Caki2 (cell line): ENCODE measurements around the gene AMN. TPM values are rescaled to one million over a fixed set of nuclear protein-coding genes. Genes with fewer than 3 reads are reported as not detected.
"Not testable (repeated sequence)": the region's sequence is repeated elsewhere in the genome, so short reads cannot be mapped to it uniquely, and the experiment has no call there.

Experiments used
- DNase-seq: peaks from one replicate; pipeline ENCODE4 v3.0.0-alpha.2; 2015; ENCODE audit warnings: low read depth
- in situ Hi-C: cut with HindIII; loops from 2 replicates; pipeline ENCODE4 v1.10.0; 2016; ENCODE audit warnings: low sequenced_read_pairs, low pct_unique_long_range_greater_than_20kb, mixed read lengths
- total RNA-seq: library from RNA; depleted of rRNA; stranded (reverse); fragments of >200 nt; shearing (Covaris generic); gene quantifications from 2 replicates; pipeline ENCODE4 v1.2.3, GENCODE V29; 2014; ENCODE audit warnings: low replicate concordance; rRNA removed

The AMN gene
- total RNA-seq = 0.41 and 1.5 TPM in 2 replicates

DNA sequence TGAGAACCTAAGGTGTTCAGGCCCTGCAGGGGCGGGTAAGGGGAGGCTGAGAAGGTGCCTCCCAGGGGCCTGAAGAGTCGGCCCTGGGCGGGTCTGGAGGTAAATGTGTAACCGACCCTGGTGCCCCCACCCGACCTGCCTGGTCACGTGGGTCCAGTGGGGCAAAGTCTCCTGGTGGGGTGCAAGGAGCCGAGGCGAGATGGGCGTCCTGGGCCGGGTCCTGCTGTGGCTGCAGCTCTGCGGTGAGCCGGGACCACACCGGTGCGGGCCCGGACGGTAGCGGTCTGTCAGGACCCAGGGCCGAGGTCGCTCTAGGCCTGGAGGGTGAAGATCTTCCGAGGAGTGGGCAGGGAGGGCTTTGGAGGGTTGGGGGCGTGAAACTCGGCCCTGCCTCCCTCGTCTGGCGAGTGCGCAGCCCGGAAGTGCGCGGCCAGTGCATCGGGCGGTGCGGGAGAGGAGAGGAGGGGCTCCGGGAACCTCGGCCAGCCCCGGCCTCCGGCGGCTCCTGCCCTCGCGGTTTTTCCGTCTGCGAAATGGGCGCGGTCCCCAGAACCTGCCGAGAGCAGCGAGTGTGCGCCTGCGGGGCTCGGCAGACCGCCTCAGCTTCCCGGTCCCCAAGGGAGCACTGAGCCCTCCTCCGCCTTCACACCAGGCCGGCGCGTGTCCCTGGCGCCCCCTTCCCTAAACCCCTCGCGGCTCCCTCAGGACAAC is at the start of gene AMN:
AMN (plus strand) TSS at position 174 of the 711 bp plus-strand sequence; CDS start at position 200, 26 bp downstream.
- DNase-seq = peak; percentile 16
- in situ Hi-C loops = no loop called here

- no peak for DNase-seq
- in situ Hi-C loops = no loop called here
Observed at GRCh38 chr14:102873131-102873530, 49.3 kb upstream of the AMN start.

DNA sequence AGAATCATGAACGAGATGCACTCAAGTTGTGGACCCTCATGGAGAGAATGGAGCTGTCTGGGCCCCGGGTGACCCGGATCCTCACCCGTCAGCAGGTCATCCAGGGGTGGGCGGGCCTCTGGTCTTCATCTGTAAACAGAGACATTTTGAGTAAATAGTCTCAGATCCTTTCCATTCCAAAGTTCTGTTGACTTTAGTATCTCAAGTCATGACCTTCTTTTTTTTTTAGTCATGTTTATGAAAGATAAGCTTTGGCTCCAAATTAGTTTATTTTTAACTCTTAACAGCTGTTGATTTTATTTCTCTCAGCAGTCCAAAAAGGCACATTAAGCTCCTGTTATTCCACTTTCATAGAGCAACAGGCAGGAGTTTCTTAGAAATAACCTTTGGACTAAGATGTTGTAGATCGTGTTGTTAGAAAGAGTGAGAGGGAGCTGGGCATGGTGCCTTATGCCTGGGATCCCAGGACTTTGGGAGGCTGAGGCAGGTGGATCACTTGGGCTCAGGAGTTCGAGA is 48.9 kb upstream of the AMN start:
- DNase-seq = no peak

GRCh38 chr14:102875652-102876051 is 46.8 kb upstream of the AMN start:
- in situ Hi-C loops = no loop called here
- DNase-seq = no peak

More for the DNA sequence above, 48.9 kb upstream of the AMN start:
- in situ Hi-C loops = no loop called here

DNA sequence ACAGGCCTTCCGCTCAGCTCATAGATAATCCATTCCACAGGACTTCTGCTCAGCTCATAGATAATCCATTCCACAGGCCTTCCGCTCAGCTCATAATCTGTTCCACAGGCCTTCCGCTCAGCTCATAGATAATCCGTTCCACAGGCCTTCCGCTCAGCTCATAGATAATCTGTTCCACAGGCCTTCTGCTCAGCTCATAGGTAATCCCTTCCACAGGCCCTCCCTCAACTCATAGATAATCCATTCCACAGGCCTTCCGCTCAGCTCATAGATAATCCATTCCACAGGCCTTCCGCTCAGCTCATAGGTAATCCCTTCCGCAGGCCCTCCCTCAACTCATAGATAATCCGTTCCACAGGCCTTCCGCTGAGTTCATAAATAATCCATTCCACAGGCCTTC is 45.0 kb upstream of the AMN start:
- in situ Hi-C loops, DNase-seq: not testable (repeated sequence)

- no peak for DNase-seq
- in situ Hi-C loops = no loop called here
Observed at GRCh38 chr14:102878174-102878969, 44.1 kb upstream of the AMN start.

DNA sequence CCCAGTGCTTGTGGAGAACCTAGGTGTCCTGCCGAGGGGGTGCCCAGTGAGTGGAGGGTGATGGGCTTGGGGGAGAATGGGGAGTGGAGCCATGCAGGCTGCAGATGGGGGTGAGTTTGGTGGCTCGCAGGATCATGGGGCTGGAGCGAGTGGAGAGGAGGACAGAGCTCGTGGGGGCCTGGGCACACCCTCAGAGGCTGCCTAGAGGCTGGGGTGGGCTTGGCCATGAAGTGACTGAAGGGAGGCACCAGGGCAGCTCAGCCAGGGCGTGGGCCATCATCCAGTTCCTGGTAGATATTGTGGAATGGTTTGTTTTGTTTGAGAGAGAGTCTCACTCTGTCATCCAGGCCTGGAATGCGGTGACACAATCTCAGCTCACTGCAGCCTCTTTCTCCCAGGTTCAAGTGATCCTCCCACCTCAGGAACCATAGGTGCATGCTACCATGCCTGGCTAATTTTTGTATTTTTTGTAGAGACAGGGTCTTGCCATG is 43.4 kb upstream of the AMN start:
- in situ Hi-C loops = no loop called here
- peak; percentile 10 for DNase-seq

- no peak for DNase-seq
- in situ Hi-C loops = no loop called here
Observed at GRCh38 chr14:102882226-102882906, 40.1 kb upstream of the AMN start.

DNA sequence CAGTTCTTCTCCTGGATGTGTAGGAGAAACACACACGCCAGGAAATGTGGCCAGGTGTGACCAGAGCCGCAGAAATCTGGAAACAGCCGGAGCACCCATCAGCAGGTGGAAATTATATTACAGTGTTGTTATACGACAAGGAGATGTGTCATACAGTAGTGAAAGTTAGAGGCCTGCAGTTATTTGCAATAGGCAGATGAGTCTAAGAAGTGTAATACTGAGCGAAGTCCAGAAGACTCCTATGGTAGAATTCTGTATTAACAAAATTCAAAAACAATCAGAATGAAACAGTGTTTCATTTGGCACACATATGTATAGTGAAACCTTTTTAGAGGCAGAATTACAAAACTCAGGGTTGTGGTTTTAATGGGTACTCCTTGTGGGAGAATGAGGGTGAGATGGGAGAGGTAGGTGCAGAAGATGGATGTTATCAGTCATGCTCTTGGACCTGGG is 39.3 kb upstream of the AMN start:
- no peak for DNase-seq
- in situ Hi-C loops = no loop called here

DNA sequence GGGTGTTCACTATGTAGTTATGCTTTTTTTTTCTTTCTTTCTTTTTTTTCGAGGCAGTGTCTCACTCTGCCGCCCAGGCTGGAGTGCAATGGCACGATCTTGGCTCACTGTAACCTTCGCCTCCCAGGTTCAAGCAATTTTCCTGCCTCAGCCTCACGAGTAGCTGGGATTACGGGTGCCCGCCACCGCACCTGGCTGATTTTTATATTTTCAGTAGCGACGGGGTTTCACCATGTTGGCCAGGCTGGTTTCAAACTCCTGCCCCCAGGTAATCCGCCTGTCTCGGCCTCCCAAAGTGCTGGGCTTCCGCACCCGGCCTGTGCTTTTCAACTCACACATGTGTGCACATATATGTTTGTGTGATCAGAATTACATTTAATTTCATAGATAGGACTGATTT is 38.9 kb upstream of the AMN start:
- DNase-seq = no peak
- in situ Hi-C loops = no loop called here

DNA sequence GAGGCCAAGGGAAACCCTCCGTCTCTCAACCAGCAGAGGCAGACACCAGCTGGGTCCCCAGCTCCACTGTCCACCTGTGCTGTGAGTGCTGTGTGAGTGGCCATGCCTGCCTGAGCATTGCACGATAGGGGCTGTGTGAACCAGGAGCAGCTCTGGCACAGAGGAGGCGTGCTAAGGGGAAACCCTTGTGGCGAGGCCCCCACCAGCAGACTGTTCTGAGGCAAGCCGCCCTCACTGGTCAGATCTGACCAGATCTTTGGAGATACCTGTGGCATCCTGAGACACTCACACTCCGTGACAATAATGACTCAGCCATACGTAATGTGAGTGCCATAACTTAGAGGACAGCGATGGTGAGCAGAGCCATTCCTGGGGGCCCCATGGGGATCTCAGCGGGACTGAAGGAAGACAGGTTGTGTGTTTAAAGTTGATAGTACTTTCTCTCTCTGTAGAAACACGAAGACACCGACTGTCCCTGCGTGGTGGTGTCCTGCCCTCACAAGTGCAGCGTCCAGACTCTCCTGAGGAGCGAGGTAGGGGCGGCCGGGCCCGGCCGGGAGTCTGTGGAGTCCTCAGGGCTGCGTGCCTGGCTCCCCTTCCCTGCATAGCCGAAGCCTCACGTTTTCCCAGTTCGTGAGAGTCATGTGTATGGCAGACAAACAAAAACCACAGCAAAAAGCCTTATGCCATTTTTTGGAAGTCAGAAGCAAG is 36.6 kb upstream of the AMN start:
- in situ Hi-C loops = no loop called here
- no peak for DNase-seq

- in situ Hi-C loops = no loop called here
- no peak for DNase-seq
Observed at GRCh38 chr14:102888748-102889147, 33.7 kb upstream of the AMN start.

DNA sequence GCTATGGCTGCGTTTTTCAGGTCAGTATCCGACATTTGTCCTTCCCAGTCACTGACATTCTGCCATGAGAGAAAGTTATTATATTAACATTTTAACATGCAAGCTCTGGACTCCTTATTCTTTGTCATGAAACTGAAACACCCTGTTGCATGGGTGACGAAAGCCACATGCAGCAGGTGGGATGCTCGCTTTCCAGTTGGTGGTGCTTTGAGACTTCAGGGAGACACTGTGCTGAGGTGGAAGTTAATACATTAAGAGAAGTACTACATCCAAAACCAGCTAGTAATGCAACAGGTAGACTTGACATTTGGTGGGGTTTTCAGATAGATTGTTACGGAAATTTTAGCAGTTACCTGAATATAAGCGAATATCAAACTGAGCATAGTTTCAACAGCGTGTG is 32.8 kb upstream of the AMN start:
- in situ Hi-C loops = no loop called here
- no peak for DNase-seq

DNA sequence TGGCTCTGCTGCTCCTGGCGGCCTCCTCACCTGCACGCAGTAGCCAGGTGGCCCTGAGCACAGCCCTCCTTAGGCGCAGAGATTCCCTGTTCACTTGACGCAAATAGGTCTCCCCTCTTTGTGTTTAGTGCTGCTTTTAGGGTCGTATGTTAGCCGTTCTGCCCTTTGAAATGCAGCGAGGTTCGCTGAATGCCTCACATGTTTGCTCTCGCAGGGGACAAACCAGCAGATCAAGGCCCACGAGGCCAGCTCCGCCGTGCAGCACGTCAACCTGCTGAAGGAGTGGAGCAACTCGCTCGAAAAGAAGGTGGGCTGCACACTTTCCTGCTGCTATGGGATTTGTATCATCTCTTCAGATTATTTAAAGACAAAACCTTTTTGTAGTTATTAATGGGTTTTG is 31.4 kb upstream of the AMN start:
- in situ Hi-C loops = no loop called here
- DNase-seq = no peak

DNA sequence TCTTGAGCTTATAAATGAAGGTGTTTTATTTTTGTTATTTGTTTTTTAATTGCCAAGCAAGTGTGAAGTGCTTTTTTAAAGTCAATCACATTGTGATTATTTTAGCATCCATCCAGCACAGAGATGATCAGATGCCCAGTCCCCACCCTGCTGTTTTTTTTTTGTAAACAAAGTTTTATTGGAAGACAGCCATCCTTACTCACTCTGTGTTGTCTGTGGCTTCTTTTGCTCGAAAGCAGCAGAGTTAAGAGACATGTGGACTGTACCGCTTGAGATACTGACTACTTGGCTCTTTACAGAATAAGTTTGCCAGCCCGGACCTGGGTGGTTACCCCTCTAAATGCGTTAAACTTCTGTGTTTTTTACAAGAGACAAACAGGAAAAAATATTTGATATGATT is 30.9 kb upstream of the AMN start:
- DNase-seq = no peak

GRCh38 chr14:102892651-102893050 is 29.8 kb upstream of the AMN start:
- in situ Hi-C loops = no loop called here
- DNase-seq = no peak

More for the DNA sequence above, 30.9 kb upstream of the AMN start:
- in situ Hi-C loops = no loop called here

- no peak for DNase-seq
- in situ Hi-C loops = no loop called here
Observed at GRCh38 chr14:102893452-102893851, 29.0 kb upstream of the AMN start.

DNA sequence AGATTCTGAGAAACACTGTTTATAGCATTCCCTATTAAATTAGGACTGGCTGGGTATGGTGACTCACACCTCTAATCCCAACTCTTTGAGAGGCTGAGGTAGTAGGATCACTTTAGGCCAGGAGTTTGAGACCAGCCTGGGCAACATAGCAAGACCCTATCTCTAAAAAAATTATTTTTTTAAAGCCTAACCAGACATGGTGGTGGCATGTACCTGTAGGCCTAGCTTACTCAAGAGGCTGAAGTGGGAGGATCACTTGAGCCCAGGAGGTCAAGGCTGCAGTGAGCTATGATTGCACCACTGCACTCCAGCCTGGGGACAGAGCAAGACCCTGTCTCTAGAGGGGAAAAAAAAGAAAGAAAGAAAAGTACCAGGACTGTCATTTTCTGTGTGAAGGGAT is 25.7 kb upstream of the AMN start:
- in situ Hi-C loops = not testable (repeated sequence)

More for the DNA sequence above, 25.7 kb upstream of the AMN start:
- not testable (repeated sequence) for DNase-seq
